CD4-positive, alpha-beta T cell treated with Interleukin-6 at 100 ng/mL for 8 hours (primary cell): ENCODE results near the gene LIMA1.
"Not testable (repeated sequence)": the region's sequence is repeated elsewhere in the genome, so short reads cannot be mapped to it uniquely, and the experiment has no call there.

Experiments used
- DNase-seq: peaks from one replicate; pipeline ENCODE4 v3.0.0-alpha.2; 2020; ENCODE audit warnings: mixed read lengths, low spot score

The LIMA1 gene

DNA sequence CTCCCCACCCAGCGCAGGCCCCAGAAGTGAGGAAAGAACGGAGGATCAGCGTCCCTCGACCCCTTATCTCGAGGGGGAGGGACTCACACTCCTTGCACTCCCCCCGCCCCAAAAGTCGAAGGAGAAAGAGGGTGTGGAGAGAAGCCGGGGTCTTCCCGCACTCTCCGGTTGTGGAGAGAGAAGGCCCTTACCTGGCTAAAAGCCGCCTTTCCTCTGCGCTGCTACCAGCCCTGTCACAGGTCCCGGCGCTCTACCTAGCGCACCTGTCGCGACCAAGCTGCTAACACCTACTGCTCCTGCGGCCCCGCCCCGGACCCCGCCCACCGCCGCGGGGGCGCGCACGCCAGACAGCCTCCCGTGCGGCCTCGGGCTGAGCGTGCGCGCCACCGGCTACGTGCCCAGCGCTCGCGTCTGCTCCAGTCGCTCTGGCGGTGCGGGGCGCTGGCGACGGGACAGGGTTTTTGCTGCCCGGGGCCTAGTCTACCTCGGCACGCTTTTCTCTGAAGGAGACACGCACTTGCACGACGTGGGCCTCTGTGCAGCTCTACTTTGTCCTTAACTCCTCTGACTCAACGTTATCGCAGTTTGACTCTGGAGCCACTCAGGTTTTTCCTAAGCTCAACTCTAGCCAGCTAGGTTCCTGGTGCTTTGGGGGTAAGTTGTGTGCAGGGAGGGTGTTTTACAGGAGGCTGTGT, at the start of gene LIMA1:
Gene LIMA1, minus strand, starts transcription at position 292 of the 695 bp plus-strand sequence. CDS start 34,769 bp downstream, outside the sequence.
- DNase-seq, result peak; percentile 91

DNA sequence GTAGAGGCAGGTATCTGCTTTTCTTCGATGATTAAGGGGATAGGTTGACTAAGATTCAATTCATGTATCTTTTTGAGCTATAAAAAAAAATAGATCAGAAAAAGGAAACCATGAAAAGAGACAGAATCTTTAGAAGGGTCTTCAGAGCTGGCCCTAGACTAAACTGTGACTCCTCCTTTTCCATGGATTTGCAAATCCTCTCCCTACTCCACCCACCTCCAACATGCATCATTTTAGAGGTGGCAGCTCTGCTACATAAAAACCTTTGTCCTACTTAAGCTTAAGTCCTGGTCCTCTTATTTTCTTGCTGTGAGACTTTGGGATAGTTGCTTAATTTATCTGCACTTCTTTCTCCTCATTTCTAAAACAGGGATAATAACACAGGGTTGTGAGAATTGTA, 48.4 kb upstream of the LIMA1 start:
- DNase-seq, result no peak

DNA sequence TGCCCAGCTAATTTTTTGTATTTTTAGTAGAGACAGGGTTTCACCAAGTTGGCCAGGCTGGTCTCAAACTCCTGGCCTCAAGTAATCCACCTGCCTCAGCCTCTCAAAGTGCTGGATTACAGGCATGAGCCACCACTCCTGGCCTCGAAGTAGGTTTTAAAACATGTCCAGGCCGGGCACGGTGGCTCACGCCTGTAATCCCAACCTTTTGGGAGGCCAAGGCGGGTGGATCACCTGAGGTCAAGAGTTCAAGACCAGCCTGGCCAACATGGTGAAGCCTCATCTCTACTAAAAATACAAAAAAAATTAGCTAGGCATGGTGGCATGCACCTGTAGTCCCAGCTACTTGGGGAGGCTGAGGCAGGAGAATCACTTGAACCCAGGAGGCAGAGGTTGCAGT, 45.3 kb upstream of the LIMA1 start:
- not testable (repeated sequence) for DNase-seq

DNA sequence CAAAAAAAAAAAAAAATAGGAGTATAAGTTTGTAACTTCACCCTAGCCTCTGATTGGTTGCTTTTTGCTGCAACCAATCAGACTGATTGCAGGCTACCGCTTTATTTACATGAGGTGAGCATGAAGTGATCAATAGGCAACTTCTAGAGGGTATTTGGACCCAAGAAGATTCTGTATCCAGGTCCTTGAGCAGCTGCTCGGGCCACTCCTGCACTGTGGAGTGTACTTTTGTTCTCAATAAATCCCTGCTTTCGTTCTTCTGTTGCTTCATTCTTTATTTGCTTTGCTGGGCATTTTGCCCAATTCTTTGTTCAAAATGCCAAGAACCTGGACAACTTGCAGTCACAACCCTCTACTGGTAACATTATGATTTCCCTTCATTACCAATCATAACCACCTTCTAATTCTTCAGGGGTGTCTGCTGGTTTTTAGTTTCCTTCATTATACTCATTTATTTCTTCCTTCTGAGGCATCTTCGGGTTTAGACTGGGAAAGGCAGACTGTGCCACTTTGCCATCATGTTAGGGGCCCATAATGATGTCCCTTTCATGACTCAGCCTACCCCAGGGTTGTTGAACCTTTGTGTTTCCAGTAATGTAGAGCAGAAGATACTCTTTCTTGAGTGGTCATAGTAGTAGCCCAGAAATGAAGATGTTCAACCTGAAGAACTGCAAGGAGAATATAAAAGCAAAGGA, 43.4 kb upstream of the LIMA1 start:
- DNase-seq, result no peak

DNA sequence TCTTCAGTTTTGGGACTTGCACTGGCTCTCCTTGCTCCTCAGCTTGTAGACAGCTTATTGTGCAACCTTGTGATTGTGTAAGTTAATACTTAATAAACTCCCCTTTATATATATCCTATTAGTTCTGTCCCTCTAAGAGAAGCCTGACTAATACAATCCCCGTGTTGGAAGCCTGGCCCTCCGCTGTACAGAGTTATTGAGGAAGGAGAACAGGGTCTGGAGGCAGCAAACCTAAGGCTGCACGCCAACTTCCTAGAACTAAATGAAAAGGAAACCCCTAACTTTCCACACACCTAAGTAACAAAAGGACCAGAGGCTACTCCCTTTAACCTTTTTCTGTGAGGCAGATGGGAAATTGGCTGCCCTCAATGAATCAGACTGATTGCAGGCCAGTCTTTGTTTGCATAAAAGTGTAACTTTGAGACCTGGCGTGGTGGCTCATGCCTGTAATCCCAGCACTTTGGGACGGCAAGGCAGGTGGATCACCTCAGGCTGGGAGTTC, 42.6 kb upstream of the LIMA1 start:
- no peak for DNase-seq

DNA sequence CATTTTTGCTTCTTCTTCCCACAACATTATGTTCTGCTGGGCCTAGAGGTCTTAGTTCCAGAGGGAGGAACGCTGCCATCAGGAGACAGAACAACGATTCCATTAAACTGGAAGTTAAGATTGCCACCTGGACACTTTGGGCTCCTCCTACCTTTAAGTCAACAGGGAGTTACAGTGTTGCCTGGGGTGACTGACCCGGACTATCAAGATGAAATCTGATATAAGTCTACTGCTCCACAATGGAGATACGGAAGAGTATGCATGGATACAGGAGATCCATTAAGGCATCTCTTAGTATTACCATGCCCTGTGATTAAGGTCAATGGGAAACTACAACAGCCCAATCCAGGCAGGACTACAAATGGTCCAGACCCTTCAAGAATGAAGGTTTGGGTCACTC, 41.5 kb upstream of the LIMA1 start:
- not testable (repeated sequence) for DNase-seq

DNA sequence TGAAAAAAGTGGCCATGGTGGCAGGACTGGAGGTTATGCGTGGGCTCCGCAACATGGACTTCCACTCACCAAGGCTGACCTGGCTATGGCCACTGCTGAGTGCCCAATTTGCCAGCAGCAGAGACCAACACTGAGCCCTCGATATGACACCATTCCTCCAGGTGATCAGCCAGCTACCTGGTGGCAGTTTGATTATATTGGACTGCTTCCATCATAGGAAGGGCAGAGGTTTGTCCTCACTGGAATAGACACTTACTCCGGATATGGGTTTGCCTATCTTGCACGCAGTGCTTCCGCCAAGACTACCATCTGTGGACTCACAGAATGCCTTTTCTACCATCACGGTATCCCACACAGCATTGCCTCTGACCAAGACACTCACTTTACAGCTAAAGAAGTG, 40.8 kb upstream of the LIMA1 start:
- DNase-seq, result not testable (repeated sequence)

DNA sequence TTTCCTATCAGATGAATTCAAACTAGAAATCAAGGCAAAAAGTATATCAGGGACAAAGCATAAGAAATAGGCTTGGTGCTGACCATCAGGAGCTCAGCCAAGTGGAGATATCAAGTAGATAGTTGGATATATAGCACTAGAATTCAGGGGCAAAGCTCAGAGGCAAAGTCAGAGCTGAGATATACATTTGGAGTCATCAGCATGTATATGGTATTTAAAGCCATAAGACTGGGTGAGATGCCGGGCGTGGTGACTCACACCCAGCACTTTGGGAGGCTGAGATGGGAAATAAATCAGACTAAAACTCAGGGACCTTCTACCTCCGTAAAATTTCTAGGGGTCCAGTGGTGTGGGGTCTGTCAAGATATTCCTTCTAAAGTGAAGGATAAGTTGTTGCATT, 38.9 kb upstream of the LIMA1 start:
- DNase-seq, result no peak

DNA sequence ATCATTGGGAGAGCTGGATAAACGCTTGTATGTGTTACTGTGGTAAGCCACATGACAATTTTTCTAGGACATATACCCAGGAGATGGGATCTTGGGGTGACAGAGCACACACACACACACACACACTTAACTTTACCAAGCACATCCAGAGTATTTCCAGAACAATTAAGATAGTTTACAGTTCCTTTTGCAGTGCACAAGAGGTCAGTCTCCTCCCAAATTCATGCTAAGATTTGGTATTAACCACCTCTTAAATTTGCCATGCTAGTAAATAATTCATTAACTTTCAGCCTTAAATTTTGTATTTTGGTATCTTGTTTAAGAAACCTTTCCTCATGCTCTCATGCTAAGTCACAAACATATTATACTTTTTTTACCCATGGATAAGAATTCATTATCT, 33.9 kb upstream of the LIMA1 start:
- DNase-seq, result no peak

DNA sequence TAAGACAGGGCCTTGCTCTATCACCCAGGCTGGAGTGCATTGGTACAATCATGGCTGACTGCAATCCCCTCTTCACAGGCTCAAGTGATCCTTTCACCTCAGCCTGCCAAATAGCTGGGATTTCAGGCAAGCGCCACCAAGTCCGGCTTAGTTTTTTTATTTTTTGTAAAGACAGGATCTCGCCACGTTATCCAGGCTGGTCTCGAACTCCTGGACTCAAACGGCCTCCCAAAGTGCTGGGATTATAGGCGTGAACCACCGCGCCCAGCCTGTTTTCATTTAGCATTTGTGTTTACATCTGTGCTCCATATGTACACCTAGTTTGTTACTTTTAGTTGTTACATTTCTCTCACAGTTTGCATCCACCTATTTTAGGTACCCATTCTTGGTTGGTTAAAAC, 32.5 kb upstream of the LIMA1 start:
- no peak for DNase-seq

DNA sequence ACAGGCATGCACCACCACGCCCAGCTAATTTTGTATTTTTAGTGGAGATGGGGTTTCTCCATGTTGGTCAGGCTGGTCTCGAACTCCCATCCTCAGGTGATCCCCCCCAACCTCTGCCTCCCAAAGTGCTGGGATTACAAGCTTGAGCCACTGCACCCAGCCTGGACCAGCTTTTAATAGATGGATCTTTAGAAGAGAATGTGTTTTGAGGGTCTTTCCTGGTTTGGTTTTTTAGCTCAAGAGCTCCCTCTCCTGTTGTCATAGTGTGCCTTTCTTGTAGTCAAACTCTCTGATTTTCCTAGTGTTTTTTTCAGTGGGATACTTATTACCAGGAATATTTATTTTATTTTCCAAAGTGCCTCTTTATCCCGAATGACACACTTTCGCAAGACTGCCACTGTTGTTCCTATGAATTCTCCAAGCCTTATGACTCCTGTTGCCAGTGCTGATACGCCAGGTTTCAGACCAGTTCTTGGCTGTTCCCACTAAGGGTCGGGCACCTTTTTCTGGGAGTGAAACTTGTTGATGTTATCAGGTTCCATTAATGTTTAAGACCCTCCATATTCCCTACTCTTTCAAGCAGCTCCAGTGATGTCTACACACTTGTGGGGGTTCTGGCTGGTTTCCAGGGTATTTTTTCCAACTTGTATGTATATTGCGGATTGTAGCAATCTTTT, 31.5 kb upstream of the LIMA1 start:
- DNase-seq, result no peak

DNA sequence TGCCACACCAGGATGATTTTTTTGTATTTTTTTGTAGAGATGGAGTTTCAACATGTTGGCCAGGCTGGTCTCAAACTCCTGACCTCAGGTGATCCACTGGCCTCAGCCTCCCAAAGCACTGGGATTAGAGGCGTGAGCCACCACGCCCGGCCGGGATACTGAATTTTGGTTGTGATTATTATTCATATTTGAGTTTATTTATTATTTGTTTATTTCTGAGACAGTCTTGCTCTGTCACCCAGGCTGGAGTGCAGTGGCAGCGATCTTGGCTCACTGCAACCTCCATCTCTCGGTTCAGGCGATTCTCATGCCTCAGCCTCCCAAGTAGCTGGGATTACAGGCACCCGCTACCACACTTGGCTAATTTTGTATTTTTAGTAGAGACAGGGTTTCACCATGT, 30.7 kb upstream of the LIMA1 start:
- DNase-seq, result not testable (repeated sequence)

DNA sequence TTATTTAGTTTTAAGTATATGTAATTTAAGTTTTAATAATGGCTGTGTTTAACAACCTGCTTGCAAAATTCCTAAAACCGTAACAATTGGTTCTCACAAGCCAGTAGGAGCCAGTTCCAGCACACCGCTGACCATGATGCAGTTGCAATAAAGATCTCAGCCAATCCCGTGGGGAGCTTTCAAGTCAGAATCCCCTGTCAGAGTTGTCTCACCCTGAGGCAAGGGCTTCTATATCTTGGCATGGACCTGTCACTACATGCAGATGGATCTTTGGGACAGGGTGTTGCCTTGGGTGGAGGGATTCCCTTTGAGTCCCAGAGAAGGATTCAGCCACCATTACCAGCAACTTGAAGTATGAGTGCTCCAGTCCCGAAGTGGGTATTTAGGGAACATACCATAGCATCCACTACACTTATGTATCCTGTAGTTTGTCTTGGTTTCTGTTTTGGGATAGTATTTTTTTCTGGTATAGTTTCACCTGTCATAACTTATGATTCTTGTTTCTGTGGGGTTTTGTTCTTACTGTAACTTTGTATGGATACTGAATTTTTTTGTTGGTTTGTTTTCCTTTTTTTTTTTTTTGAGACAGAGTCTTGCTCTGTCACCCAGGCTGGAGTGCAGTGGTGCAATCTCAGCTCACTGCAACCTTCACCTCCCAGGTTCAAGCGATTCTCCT, 30.1 kb upstream of the LIMA1 start:
- DNase-seq, result no peak

DNA sequence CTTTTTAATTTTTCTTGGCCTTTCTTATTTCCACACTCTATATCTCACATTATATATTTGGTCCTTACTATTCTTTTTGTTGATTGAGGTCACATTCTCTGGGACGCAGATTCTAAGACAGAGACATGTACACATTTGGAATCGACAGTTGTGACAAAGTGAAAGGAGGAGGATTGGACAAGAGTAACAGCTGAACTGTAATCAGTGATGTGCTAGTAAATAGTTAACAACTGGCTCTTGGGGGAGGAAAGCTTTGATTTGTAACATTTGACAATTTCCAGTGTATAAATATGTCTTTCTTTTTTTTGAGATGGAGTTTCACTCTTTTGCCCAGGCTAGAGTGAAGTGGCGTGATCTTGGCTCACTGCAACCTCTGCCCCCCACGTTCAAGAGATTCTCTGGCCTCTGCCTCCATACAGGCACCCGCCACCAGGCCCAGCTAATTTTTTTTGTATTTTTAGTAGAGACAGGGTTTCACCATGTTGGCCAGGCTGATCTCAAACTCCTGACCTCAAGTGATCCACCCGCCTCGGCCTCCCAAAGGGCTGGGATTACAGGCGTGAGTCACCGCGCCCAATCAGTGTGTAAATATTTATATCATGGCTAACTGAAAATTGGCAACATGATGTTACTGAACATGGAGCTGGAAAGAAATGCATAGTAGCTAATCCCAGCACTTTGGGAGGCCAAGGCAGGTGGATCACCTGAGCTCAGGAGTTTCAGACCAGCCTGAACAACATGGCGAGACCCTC, 28.7 kb upstream of the LIMA1 start:
- not testable (repeated sequence) for DNase-seq

DNA sequence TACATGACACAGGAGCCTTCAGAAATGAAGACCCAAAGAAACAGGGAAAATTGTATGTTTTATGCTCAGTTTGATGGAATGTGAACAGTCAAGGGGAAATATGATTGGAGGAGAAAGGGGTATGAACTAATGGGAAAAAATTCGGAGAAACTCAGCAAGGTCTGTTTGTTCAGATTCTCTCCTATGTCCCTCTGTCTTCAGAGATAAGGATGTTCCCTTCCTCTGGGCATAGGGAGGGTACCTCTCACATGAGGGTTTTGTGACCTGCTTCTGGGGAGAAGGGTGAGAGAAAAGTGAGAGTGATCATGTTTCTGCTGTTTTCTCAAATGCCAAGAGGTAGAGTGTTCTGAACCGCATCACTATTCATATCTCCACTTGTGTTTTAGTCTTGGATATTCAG, 26.6 kb upstream of the LIMA1 start:
- no peak for DNase-seq

DNA sequence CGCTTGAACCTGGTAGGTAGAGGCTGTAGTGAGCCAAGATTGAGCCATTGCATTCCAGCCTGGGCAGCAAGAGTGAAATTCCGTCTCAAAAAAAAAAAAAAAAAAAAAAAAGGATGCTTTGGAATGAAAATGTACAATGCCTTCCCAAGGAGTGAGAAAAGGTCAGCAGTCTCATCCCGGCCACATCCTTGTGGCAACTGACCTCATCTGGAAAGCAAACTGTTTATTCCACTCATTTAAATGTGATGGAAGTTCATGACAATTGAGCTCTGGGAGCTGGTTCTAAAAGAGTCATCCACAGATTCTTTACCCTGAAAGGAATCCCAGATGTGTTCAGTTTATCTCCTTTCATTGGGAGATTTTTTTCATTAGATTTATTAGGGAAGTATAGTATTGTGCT, 19.4 kb upstream of the LIMA1 start:
- DNase-seq, result no peak

DNA sequence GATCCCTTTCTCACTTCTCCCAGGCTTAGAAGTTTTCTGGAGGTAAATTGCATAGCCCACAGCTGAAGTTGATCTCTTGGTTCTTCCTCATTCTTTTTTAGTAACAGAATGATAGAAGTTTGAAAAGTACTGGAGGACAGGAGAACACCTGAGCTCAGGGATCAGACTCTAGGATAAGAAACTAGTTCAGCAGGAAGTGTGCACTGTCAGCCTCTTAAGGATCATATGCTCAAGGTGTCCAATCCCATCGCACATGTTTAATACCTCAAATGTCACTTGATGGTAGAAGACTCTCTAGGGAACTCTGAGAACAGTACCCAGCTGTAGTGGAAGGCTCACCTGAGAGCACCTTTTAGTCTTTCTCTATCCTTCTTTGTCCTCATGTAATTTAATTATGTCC, 14.7 kb upstream of the LIMA1 start:
- DNase-seq, result no peak

DNA sequence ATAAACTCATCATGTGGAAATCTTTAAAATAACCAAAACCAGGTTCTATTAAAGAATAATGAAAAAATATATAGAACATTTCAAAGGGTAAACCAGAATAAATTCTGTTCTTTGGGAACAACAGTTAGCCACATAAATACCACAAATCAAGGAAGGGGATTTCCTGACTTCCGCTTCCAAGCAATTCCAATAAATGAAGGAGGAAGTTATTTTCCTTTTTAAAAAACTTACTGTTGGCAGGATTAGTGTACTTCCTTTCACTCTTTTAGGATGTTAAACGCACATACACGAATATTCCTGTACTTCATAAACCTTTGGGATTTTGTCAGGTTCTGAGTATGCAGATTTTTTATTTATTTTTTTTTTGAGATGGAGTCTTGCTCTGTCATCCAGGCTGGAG, 13.7 kb upstream of the LIMA1 start:
- no peak for DNase-seq

DNA sequence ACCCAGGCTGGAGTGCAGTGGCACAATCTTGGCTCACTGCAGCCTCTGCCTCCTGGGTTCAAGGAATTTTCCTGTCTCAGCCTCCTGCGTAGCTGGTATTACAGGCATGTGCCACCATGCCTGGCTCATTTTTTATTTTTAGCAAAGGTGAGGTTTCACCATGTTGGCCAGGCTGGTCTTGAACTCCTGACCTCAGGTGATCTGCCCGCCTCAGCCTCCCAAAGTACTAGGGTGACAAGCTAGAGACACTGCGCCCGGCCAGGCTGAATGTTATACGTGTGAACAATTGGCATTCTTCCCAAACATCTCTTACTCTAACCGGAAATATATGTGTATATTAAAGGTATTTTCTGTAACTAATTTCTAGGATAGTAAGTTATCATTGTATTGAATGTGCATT, 13.2 kb upstream of the LIMA1 start:
- no peak for DNase-seq

DNA sequence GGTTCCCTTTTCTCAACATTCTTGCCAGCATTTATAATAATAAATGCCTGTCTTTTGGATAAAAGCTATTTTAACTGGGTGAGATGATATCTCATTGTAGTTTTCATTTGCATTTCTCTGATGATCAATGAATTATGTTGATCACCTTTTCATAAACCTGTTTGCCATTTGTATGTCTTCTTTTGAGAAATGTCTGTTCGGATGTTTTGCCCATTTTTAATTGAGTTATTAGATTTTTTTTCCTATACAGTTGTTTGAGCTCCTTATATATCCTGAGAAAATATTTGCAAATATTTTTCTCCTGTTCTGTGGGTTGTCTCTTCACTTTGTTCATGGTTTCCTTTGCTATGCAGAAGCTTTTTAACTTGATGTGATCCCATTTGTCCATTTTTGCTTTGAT, 8.1 kb upstream of the LIMA1 start:
- no peak for DNase-seq

DNA sequence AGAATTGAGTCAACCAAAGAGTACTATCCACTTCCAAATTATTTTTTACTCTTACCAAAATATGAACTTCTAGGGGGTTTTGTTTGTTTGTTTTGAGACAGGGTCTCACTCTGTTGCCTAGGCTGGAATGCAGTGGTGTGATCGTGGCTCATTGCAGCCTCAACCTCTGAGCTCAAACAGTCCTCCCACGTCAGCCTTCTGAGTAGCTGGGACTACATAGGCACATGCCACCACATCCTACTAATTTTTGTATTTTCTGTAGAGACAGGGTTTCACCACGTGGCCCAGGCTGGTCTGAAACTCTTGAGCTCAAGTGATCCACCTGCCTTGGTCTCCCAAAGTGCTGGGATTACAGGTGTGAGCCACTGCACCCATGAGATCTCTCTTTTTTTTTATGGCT, 7.4 kb upstream of the LIMA1 start:
- not testable (repeated sequence) for DNase-seq

DNA sequence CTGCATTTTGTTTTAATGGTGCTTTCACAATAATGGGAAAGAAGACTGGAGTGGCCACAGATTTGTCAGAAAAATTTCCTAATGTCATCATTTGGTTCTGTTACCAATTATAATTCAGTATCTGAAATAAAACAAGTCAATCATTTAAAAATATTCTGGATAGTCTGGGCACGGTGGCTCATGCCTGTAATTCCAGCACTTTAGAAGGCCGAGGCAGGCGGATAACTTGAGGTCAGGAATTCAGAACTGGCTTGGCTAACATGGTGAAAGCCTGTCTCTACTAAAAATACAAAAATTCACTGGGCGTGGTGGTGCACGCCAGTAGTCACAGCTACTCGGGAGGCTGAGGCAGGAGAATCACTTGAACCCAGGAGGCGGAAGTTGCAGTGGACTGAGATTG, 4.0 kb upstream of the LIMA1 start:
- DNase-seq, result no peak
